Measurements from ENCODE around the gene TBX15. TPM values are rescaled to one million over a fixed set of nuclear protein-coding genes. Genes with fewer than 3 reads are reported as not detected.

Gene TBX15
- total RNA-seq, 1 donor from 2014 or later, result 0.64 TPM

DNA sequence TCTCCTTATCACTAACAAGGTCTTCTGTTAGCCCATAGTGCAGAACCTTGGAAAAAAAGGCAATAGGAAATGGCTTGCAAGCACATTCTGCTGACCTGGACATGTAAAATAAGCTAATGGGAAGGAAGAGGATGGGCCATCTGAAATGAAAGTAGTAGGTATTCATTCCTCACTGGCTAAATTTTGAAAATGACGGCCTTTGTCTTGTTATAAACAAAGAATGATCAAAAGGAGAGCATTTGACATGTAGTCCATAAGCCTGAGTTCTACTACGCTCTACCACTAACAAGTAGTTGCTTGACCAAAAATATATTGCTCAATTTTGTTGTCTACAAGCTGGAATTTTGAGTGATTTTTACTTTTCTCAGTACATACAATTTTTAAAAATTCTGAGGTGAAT is 75.6 kb downstream of the TBX15 start:
- intact Hi-C loops (cut with micrococcal nuclease), result no loop called here
- ATAC-seq, result no peak
- DNase-seq, result no peak

DNA sequence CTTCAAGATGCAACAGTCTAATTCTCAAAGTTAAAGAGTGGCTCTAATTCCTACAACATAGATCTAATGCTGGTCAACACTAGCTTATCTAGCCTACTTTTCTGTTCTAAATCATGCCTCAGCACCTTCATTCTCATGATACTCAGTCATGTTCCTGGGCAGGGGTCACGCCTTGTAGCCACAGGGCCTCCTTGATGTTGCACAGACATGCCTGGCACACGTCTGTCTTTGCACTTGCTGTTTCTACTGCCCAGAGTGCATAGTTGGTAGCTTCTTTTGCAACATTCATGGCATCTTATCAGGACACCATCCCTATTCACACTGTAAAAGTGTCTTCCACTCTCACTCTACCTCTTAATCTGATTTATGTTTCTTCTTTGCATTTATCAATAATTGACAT is 76.6 kb downstream of the TBX15 start:
- DNase-seq (no peak), ATAC-seq (no peak)
- intact Hi-C loops (cut with micrococcal nuclease), result no loop called here

DNA sequence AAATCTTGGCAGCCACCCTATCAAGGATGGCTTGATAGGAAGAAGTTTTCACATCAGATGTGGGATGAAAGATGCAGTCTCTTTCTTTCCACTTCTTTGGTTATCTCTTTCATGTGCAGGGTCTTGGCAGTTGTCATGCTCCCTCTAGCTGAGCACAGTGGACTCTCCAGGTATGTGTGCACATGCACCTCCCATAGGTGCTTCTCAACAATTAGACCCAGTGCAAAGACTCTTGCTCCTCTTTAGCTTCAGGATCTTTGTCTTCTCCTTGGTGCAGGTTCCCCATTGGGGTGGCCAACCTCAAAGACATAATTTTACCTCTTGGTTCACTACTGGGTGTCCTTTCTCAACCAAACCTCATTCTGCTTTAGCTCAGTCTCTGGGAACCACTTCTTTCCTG is 80.7 kb downstream of the TBX15 start:
- DNase-seq (no peak), ATAC-seq (no peak)
- intact Hi-C loops (cut with micrococcal nuclease), result no loop called here

DNA sequence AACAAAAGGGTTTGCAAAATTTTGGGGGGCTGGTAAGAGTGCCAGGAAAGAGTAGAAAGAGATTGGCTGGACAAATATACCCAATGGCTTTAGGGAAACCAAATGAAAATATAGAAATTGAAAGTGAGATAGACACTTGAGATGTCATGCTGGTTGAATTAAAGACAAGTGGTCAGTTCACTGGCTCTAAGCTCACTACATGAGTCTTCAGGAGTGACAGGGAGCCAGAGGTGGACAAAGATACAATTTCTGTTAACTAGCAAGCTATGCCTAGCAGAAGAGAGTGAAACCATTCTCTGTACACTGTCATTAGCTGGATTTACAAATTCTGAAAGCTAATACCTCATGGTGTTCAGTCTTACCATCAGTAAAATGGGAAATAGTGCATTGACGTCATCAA is 82.5 kb downstream of the TBX15 start:
- no peak for ATAC-seq
- intact Hi-C loops (cut with micrococcal nuclease), result no loop called here
- DNase-seq, result no peak

DNA sequence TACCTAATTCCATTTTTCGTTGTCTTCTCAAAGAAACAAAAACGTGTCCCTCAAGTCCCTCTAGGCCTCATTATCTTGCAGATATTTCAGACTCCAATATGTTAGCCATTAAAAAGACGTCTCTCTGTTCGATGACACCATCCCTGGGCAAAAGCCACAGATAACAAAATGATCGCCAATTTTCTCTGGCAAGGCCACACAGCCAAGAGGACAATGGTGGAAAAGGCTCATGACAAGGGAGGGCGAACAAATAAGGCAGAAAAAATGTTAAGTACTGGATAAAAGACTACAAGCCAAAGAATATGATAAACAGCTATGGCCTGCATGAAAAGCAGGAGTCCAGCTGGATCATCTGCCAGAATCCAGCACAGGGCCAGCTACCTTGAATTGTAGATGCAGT is 82.9 kb downstream of the TBX15 start:
- ATAC-seq (peak; percentile 69), DNase-seq (peak; percentile 27)
- intact Hi-C loops (cut with micrococcal nuclease), result no loop called here

DNA sequence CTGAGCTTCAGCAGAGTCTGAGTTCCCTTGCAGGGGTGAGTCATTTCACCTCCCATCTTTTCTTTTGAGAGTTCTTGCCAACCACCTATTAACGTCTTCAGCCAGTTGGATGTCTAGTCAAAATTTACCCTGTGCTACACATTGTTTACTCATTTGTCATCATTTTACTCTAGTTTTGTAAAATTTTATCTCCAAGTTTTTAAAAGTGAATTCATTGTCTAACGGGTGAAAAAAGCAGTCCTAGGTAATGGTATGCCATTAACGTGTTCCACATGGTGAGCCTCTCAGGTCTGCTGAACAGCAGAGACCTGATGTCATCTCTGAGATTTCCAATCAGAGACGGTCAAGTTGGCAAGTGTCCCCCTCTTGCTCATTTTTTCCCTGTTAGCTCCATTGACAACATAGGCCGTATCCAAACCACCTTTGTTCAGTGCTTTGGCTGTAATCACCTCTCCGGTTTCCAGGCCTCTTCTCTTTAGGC is 85.4 kb downstream of the TBX15 start:
- ATAC-seq (no peak), DNase-seq (no peak)
- intact Hi-C loops (cut with micrococcal nuclease), result no loop called here

DNA sequence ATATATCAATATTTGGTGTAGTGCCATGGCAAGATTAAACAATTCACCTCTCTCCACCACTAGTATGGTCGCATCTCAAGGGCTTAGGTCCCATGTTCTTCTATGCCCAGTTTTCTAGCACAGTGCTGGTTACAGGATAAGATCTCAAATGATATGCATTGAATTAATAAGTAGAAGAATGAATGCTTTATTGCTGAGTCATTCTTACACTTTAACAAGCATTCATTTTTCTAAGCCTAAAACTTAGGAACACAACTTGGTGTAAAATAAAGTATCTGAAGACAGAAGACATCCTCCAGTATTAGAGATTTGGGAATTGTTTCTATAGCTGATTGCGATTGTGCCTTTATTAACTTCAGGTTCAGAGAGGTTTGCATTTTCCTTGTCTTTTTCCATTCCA is 85.8 kb downstream of the TBX15 start:
- ATAC-seq, result no peak
- no peak for DNase-seq
- intact Hi-C loops (cut with micrococcal nuclease), result no loop called here

DNA sequence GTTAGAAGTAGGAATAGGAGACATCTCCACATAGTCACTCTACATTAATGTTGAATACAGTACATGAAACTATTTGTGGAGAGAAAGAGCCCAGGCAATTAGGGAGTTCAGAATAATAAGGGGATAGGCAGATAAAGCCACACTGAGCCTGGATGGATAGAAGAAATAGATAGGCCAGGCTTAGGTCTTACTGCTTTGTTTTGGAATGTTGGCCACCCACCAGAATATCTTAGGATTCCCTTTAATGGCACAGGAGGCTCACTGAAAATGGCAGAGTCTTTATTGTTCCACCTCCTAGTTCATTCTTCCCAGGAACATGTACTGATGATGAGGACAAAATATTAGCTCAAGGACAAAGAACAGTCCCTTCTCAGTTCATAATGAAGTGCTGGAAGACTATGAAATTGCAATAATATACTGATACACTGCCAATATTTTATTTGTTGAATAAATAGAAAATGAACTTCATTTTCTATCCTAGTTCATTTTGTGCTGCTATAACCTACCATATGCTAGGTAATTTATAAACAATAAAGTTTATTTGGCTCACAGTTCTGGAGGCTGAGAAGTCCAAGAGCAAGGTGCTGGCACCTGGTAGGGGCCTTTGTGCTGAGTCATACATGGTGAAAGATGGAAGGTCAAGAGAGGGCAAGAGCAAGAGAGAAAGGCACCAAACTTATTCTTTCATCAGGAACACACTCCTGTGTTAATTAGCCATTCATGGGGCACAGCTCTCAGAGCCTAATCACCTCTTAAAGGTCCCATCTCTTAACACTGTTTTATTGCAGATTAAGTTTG is 87.3 kb downstream of the TBX15 start:
- DNase-seq (no peak), ATAC-seq (no peak)
- intact Hi-C loops (cut with micrococcal nuclease), result no loop called here

DNA sequence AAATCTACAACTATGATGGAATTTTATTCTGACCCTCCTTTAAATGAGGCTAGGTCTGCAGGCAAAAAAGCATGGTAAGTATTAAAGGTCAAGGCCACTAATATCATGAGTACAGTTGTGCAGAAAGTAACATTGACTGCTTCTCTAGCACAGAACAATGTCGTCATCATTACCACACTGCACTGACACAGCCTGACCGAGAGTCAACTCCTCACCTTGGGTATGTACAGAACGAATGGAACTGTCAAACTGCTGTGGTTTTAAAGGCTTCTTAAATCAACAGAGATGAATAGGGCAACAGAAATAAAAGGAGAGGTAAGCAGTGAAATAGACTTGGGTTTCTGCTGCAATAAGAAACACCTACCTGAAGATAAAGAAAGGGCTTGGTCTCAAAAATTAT is 88.8 kb downstream of the TBX15 start:
- intact Hi-C loops (cut with micrococcal nuclease), result no loop called here
- ATAC-seq, result no peak
- DNase-seq, result no peak

DNA sequence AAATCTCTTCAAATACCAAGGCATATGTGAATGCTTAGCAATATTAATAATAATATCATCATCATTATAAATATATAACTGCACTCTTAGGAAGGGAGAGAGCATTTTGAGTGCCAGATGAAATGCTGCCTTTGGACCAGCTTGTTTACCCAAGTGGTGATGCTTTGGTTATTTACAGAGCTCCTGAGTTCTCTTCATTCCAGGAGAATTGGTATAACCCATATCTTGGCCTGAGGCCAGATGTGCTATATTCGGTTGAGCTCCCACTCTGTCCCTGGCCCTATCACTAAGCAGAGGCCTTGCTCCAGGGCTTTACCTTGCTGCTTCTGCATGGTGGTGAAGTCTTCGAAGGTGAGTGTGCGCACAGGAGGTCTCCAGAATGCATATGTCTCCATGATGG is 89.4 kb downstream of the TBX15 start:
- DNase-seq, result no peak
- intact Hi-C loops (cut with micrococcal nuclease), result no loop called here

DNA sequence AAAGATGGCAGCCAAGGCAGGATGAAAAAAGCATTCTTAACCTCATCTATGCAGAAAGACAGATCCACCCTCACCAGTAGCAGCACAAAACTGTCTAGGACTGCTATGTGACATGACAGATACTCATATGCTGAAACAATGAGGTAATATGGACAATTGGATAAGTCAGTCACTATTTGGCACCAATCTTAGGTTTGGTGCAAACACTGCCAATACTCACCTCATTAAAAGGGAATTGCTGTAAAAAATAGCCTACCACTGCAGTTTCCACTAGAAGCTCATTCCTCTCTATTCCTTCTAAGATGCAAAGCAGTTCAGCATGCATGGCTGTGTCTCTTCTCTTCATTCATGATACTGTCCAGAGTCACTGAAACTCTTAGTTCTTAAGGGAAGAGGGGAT is 91.7 kb downstream of the TBX15 start:
- intact Hi-C loops (cut with micrococcal nuclease), result no loop called here
- no peak for DNase-seq
- ATAC-seq, result no peak

More for the DNA sequence above, 89.4 kb downstream of the TBX15 start:
- ATAC-seq, result no peak

DNA sequence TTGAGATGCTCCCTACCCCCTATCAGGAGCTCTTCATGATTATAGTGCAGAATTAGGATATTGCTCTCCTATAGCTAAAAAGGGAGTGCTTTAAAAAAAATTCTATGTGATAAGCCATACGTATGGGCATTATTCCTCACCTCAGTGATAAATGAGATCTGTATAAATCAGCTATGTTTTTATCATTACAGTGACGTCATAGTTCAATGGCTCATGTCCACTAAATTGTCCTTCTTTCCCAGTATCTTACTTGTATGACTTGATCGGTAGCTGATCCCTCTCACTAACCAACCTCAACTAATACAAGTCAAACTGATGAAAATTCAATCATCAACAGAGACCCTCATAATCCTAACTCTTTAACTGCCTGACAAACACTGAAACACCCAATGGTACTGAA is 93.3 kb downstream of the TBX15 start:
- ATAC-seq, result no peak
- intact Hi-C loops (cut with micrococcal nuclease), result no loop called here
- DNase-seq, result no peak

DNA sequence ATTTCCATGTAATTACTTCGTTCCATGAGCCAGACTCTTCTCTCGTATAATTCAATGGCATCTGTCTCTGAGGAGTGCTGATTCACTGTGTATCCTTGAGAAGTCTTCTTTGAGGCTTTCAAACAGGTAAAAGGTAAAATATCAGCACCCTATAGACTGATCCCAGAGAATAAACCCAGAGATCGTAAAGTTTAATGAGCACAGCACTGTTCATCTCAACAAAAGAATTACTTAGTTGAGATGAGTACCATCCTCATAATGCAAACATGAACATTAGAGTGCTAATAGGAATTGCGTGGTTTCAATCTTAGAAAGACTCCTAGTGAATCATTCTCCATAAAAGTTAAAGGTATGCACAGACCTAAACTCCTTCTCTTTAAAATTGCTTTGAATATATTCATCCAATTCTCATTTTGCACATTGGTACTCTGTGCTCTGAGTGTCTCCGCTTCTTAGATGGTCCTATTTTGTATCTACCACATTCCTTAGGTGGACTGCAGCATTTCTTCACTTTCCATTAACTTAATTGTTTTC is 97.2 kb downstream of the TBX15 start:
- intact Hi-C loops (cut with micrococcal nuclease), result no loop called here
- no peak for DNase-seq
- ATAC-seq, result no peak

DNA sequence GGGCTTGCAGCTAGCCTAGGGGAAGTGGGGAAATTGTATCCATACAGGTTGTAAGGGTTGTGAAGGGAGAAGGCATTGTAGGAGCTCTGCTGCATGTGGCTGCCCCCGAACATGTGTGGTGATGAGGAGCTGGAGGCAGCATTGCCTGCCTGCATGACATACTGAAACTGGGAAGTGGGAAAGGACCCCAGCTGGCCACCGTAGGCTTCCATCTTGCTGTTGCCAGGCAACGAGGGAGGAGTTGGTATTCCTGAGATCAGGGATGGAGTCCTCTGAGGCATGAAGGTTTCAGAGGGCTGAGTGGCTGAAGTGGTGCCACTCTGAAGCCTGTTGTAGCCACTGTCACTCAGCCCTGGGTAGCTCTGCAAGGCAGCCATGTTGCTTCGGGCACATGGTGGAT is 103.2 kb downstream of the TBX15 start:
- ATAC-seq (no peak), DNase-seq (no peak)
- intact Hi-C loops (cut with micrococcal nuclease), result no loop called here

DNA sequence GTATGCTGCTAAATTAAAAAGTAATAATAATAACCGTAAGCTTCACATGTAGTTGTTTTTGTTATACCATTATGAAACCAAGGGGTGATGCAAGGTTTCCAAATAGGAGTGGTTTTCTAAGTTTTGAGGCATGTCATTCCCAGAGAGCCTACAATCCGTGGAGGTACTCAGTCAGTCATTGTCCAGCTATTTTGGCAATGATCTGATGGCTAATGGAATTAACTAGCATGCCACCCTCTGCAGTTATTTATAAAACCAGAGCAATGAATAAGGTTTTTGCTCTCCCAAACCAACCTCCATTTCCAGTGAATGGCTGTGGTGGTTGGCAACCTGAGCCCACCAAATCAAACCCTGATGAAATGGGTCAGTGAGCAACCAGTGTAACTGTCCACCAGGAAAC is 106.4 kb downstream of the TBX15 start:
- no peak for ATAC-seq
- intact Hi-C loops (cut with micrococcal nuclease), result no loop called here
- DNase-seq, result no peak

DNA sequence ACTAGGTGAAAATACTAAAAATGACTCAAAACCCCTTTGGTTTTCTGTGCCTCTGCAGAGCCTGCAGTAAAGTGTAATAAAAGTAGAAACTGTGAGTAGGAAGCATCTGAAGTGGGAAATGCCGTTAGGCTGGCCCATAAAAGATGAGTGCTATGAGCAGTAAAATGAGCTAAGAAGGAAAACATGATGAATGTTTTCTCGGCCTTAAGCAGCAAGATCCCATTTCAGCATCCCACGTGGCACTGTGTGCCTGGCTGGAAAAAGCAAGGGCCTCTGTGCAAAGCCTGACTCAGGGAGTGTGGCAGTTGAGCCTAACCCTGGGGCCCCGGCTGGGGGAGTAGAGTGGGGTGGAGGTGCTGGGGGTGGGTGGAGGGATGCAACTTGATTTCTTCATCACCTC is 109.5 kb downstream of the TBX15 start:
- ATAC-seq (no peak), DNase-seq (no peak)
- intact Hi-C loops (cut with micrococcal nuclease), result no loop called here

DNA sequence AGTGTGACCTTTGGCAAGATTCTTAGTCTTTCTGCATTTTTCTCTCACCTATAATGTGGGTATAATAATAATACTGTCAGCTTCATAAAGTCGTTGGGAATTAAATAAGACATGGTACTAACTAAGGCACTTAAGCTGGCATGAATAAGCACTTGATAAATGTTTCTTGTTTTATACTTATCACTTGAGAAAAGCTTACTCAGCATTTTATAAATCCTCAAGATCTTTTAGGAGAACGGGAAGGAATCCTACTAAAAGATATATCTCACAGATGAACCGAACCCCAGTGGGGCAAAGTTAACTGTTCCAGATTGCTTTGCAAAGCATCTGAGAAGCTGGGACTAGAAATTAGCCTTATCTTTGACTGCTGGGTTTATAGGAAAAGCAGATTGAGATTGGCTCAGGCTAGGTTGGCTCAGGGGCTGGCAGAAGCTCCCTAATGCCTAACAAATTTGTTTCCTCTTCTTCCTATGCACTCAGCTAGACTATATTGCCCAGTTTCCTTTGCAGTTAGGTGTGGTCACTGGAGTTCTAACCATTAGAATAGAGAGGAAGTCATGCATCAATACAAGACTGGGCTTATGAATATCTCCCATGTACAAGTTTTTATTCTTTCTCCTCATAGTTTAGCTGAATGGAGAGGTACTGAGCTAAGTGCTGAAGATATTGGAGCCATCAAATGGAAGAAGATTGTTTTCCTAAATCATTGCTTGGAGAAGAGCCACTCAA is 110.3 kb downstream of the TBX15 start:
- intact Hi-C loops (cut with micrococcal nuclease), result no loop called here
- ATAC-seq (no peak), DNase-seq (no peak)

DNA sequence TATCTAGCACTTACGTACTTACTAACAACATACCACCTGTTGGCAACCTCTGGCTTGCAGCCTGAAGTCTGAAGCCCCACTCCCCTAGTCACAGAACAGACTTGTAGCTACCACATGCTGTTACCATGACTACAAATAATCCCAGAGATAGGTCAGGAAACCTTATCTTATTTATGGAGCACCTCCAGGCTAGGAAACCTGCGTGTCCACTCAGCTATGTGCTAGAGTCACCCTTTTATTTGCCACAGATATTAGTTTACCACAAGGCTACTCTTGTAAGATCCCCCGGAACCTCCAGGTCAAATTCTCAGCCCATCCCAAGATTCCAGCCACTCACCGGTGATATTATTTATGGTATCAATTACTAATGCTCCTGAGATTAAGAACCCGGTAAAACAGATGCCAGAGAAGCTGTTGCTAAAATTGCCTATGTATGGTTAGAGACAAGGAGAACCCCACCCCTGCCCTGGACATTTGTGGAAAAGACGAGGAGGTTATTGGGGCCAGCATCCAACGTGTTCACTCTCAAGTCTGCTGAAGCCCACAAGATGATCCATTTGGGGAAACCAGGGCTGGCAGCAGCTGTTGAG is 116.5 kb downstream of the TBX15 start:
- intact Hi-C loops (cut with micrococcal nuclease), result no loop called here
- DNase-seq (no peak), ATAC-seq (no peak)

DNA sequence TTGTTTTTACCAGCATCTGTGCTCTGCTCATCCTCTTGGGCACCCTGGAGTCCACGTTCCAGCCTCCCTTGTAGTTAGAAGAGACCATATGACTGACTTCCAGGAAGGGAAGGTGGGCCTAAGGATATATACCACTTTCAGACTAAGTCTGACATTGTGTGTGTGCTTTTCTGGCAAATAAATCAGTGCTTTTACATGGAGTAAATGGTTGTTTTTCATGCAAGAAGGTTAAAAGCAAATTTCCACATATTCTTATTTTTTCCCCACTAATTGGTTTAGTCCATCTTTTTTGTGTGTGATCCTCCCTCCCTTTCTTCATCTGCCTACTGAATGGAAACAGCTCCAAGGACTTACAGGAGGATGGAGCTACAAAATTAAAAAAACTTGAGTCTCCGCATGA is 119.8 kb downstream of the TBX15 start:
- DNase-seq (no peak), ATAC-seq (no peak)
- intact Hi-C loops (cut with micrococcal nuclease), result no loop called here

DNA sequence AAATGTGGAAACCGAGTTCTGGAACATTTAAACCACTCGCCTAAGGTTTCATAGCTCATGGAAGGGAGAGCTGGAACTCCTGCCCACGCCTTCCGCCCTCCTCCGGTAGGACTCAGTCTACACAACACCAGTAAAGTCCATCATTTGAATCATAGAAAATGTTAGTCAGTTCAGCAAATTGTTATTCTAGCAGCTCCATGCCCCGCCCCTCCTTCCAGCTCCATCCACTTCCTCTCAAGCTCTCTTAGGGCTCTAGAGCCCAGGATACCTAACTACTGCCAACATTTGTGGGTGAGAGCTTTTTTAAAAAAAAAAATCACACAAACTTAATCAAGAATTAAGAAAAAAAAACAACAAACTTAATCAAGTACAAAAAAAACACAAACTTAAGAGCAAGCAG is 121.8 kb downstream of the TBX15 start:
- no peak for ATAC-seq
- no peak for DNase-seq
- intact Hi-C loops (cut with micrococcal nuclease), result no loop called here

Measured in left ventricle myocardium superior (tissue), 1 donor.